Keratinocyte (primary cell): ENCODE results near the gene AWAT2. TPM values are rescaled to one million over a fixed set of nuclear protein-coding genes. Genes with fewer than 3 reads are reported as not detected.

Source experiments
- DNase-seq: peaks from one replicate; pipeline ENCODE4 v3.0.0-alpha.2; 2011; ENCODE audit warnings: low read depth, missing footprints, low spot score
- FAIRE-seq: peaks from 2 replicates; lab custom pipeline; 2011; peaks lifted over from hg19 to GRCh38; lab: Jason Lieb, UNC
- H2AFZ ChIP-seq: 2 replicates; pipeline ENCODE4 v1.6.0; 2012; ENCODE audit warnings: low read length, control low read depth, inconsistent platforms; ENCODE audit not compliant: control insufficient read depth
- H3K27ac ChIP-seq: 2 replicates; pipeline ENCODE4 v1.5.1; 2011; ENCODE audit warnings: low read length; ENCODE audit not compliant: control insufficient read depth, insufficient read depth
- H3K27me3 ChIP-seq: 3 replicates; pipeline ENCODE4 v1.6.0; 2011; ENCODE audit warnings: low read length; ENCODE audit not compliant: control insufficient read depth, insufficient read depth; ENCODE audit errors: extremely low read depth
- H3K36me3 ChIP-seq, 2 experiments: 2 replicates in 1 of 2; 3 replicates in 1 of 2; pipeline ENCODE4 v1.5.1; 2011; ENCODE audit warnings: low read length in 2 of 2, mild to moderate bottlenecking in 1 of 2; ENCODE audit not compliant: control insufficient read depth in 2 of 2, insufficient read depth in 2 of 2; ENCODE audit errors: extremely low read depth in 1 of 2
- H3K4me1 ChIP-seq: 3 replicates; pipeline ENCODE4 v1.5.1; 2011; ENCODE audit warnings: low read length; ENCODE audit not compliant: control insufficient read depth, insufficient read depth; ENCODE audit errors: extremely low read depth
- H3K4me2 ChIP-seq: 3 replicates; pipeline ENCODE4 v1.6.0; 2011; ENCODE audit warnings: low read depth, low read length; ENCODE audit not compliant: control insufficient read depth, insufficient read depth; ENCODE audit errors: extremely low read depth
- H3K4me3 ChIP-seq, 3 experiments: fragments of 200-600 bp in 1 of 3; sonication (generic) in 1 of 3; 2 replicates in 2 of 3; 3 replicates in 1 of 3; pipeline ENCODE4 v1.5.1; 2011 to 2016; ENCODE audit warnings: low read length in 3 of 3, mild to moderate bottlenecking in 3 of 3, control low read depth in 2 of 3, inconsistent platforms in 1 of 3, low read depth in 1 of 3, mixed read lengths in 1 of 3, mixed run types in 1 of 3, moderate library complexity in 1 of 3; ENCODE audit not compliant: control insufficient read depth in 2 of 3, insufficient read depth in 2 of 3; ENCODE audit errors: extremely low read depth in 1 of 3
- H3K79me2 ChIP-seq: 2 replicates; pipeline ENCODE4 v1.6.0; 2012; ENCODE audit warnings: low read length; ENCODE audit not compliant: control insufficient read depth, insufficient read depth
- H3K9ac ChIP-seq: 3 replicates; pipeline ENCODE4 v1.6.0; 2011; ENCODE audit warnings: low read length; ENCODE audit not compliant: control insufficient read depth, insufficient read depth; ENCODE audit errors: extremely low read depth
- H3K9me1 ChIP-seq: 3 replicates; pipeline ENCODE4 v1.6.0; 2011; ENCODE audit warnings: low read length; ENCODE audit not compliant: control insufficient read depth, insufficient read depth; ENCODE audit errors: extremely low read depth
- H3K9me3 ChIP-seq: 2 replicates; pipeline ENCODE4 v1.5.1; 2012; ENCODE audit warnings: low read depth, low read length; ENCODE audit not compliant: control insufficient read depth
- H4K20me1 ChIP-seq: 3 replicates; pipeline ENCODE4 v1.6.0; 2011; ENCODE audit warnings: low read length; ENCODE audit not compliant: control insufficient read depth, insufficient read depth; ENCODE audit errors: extremely low read depth
- CTCF ChIP-seq, 3 experiments: IDR thresholded peaks in 1 of 3; conservative IDR thresholded peaks in 1 of 3; optimal IDR thresholded peaks in 1 of 3; 2 replicates in 2 of 3; 3 replicates in 1 of 3; pipeline versions ENCODE3 to v1.5.1; 2011; ENCODE audit warnings: low read length in 3 of 3, mild to moderate bottlenecking in 3 of 3, moderate library complexity in 2 of 3, control low read depth in 1 of 3, inconsistent platforms in 1 of 3; ENCODE audit not compliant: insufficient read depth in 2 of 3; ENCODE audit errors: extremely low read depth in 1 of 3
- EZH2 ChIP-seq: IDR thresholded peaks from one replicate; pipeline ENCODE4 v1.6.1; 2012; ENCODE audit warnings: inconsistent platforms, mild to moderate bottlenecking, low read length, moderate library complexity
- dilution Hi-C: fragments of 300-500 bp; cut with MboI; formaldehyde crosslinking; loops from one replicate; pipeline ENCODE4 v1.7.0; 2020; ENCODE audit warnings: low sequenced_read_pairs; ENCODE audit not compliant: extremely low pct_ligation_motif_present
- polyA plus RNA-seq, 5 experiments: library from polyadenylated mRNA; depleted of rRNA in 3 of 5; stranded (reverse) in 3 of 5; stranded (forward) in 1 of 5; unstranded in 1 of 5; fragments of >200 nt; gene quantifications; 1 replicate in 1 of 5; 2 replicates in 3 of 5; 3 replicates in 1 of 5; pipeline versions ENCODE4 v1.2.1 to v1.2.3, GENCODE V29; 2011 to 2012; ENCODE audit warnings: missing spikeins in 2 of 5, low read depth in 1 of 5, low replicate concordance in 1 of 5

The AWAT2 gene
- polyA plus RNA-seq, 1 donor (not counting 4 experiments of a cell fraction or from before 2014, with no cell fraction given): not detected

- Histone ChIP-seq H3K36me3 (no peaks in the 10 kb centered on the region), H3K27ac (no peak overlapping the region), H4K20me1 (no peaks in the 10 kb centered on the region), H3K9me1 (no peaks in the 10 kb centered on the region), H3K4me2 (no peak overlapping the region), H3K4me1 (peaks cover 24% of the 10 kb centered on the region), H3K9ac (no peak overlapping the region), H3K4me3 (no peak overlapping the region), H3K9me3 (no peaks in the 10 kb centered on the region), H2AFZ (no peak overlapping the region), H3K27me3 (no peaks in the 10 kb centered on the region), H3K79me2 (no peaks in the 10 kb centered on the region)
- FAIRE-seq (no peak), DNase-seq (no peak)
- TF ChIP-seq EZH2 (no peak), CTCF (optimal IDR thresholded peaks at IDR 0.05 in 1 of 3, IDR thresholded peaks at IDR 0.05 in 1 of 3, conservative IDR thresholded peaks at IDR 0.05 in 1 of 3; ENCODE audit: extremely low read depth in 1 of 3, insufficient read depth in 2 of 3, low read length in 3 of 3) (no peak)
- dilution Hi-C loops: no loop called here
These were observed 7.1 kb downstream of the AWAT2 start for GRCh38 chrX:70042399-70043371.

GRCh38 chrX:70041993-70042392 is 7.7 kb downstream of the AWAT2 start:
- Histone ChIP-seq H3K9me3 (no peaks in the 10 kb centered on the region), H3K27me3 (no peaks in the 10 kb centered on the region), H3K36me3 (no peaks in the 10 kb centered on the region), H3K4me2 (no peak overlapping the region), H3K4me3 (no peak overlapping the region), H3K4me1 (peaks cover 18% of the 10 kb centered on the region), H2AFZ (no peak overlapping the region), H3K9me1 (no peaks in the 10 kb centered on the region), H4K20me1 (no peaks in the 10 kb centered on the region), H3K79me2 (no peaks in the 10 kb centered on the region), H3K9ac (no peak overlapping the region), H3K27ac (no peak overlapping the region)
- dilution Hi-C loops: no loop called here
- TF ChIP-seq EZH2: no peak
- TF ChIP-seq CTCF (optimal IDR thresholded peaks at IDR 0.05 in 1 of 3, IDR thresholded peaks at IDR 0.05 in 1 of 3, conservative IDR thresholded peaks at IDR 0.05 in 1 of 3; ENCODE audit: extremely low read depth in 1 of 3, insufficient read depth in 2 of 3, low read length in 3 of 3): no peak
- no peak for DNase-seq
- FAIRE-seq: no peak
